ENCODE data around the gene GGT6. TPM values are rescaled to one million over a fixed set of nuclear protein-coding genes. Genes with fewer than 3 reads are reported as not detected.

GGT6 gene
- total RNA-seq, 1 donor from 2014 or later: not detected

GRCh38 chr17:4511199-4511932 is 49.0 kb downstream of the GGT6 start:
- FAIRE-seq: no peak

GRCh38 chr17:4510618-4510941 is 49.8 kb downstream of the GGT6 start:
- DNase-seq (ENCODE audit: low spot score in 2 of 2) (no peak), FAIRE-seq (no peak)

More at GRCh38 chr17:4511199-4511932, 49.0 kb downstream of the GGT6 start:
- no peak for DNase-seq (ENCODE audit: low spot score in 2 of 2)

GRCh38 chr17:4509923-4510617 is 50.3 kb downstream of the GGT6 start:
- FAIRE-seq (no peak), DNase-seq (ENCODE audit: low spot score in 2 of 2) (no peak)

GRCh38 chr17:4509401-4509800 is 51.0 kb downstream of the GGT6 start:
- no peak for FAIRE-seq
- no peak for DNase-seq (ENCODE audit: low spot score in 2 of 2)

- FAIRE-seq: no peak
- no peak for DNase-seq (ENCODE audit: low spot score in 2 of 2)
These were observed 52.2 kb downstream of the GGT6 start for GRCh38 chr17:4508207-4508606.

GRCh38 chr17:4507361-4508111 is 52.8 kb downstream of the GGT6 start:
- DNase-seq (ENCODE audit: low spot score in 2 of 2): no peak
- no peak for FAIRE-seq

Other genes with a start within 250 kb of the GGT6 start
- gene UBE2G1, start 193.9 kb downstream of the GGT6 start, total RNA-seq: 45.7 TPM
- 0.41 TPM for gene SPNS3, start 126.6 kb downstream of the GGT6 start, total RNA-seq
- 11.0 TPM for gene SPNS2, start 61.7 kb downstream of the GGT6 start, total RNA-seq
- 30.2 TPM for gene MYBBP1A, start 5.2 kb downstream of the GGT6 start, total RNA-seq
- gene SMTNL2, start 24.0 kb upstream of the GGT6 start, total RNA-seq: 4.1 TPM
- not detected for gene ALOX15, start 81.1 kb upstream of the GGT6 start, total RNA-seq
- 24.5 TPM for gene PELP1, start 143.6 kb upstream of the GGT6 start, total RNA-seq
- 16.3 TPM for gene ARRB2, start 150.1 kb upstream of the GGT6 start, total RNA-seq
- gene MED11, start 170.9 kb upstream of the GGT6 start, total RNA-seq: 6.1 TPM
- not detected for gene ZMYND15, start 179.3 kb upstream of the GGT6 start, total RNA-seq
- under 0.01 TPM for gene CXCL16, start 179.4 kb upstream of the GGT6 start, total RNA-seq
- gene TM4SF5, start 211.3 kb upstream of the GGT6 start, total RNA-seq: not detected
- gene VMO1, start 225.8 kb upstream of the GGT6 start, total RNA-seq: 1.2 TPM
- gene GLTPD2, start 228.4 kb upstream of the GGT6 start, total RNA-seq: not detected
- 73.4 TPM for gene PSMB6, start 235.6 kb upstream of the GGT6 start, total RNA-seq
- 8.6 TPM for gene PLD2, start 246.6 kb upstream of the GGT6 start, total RNA-seq